ENCODE measurements around the gene QSOX2.

The QSOX2 gene

GRCh38 chr9:136185066-136185465 lies 60.5 kb downstream of the QSOX2 start:
- TF ChIP-seq GATA1 (IDR thresholded peaks at IDR 0.05; ENCODE audit: low read depth, low read length) (no peak), POLR2A (IDR thresholded peaks at IDR 0.05; ENCODE audit: low read length) (no peak)
- no peak for DNase-seq

- no peak for TF ChIP-seq GATA1 (IDR thresholded peaks at IDR 0.05; ENCODE audit: low read depth, low read length)
- TF ChIP-seq POLR2A (IDR thresholded peaks at IDR 0.05; ENCODE audit: low read length): no peak
- no peak for DNase-seq
Measured at GRCh38 chr9:136182850-136183422, 62.7 kb downstream of the QSOX2 start.

- DNase-seq: no peak
- TF ChIP-seq POLR2A (IDR thresholded peaks at IDR 0.05; ENCODE audit: low read length): no peak
- TF ChIP-seq GATA1 (IDR thresholded peaks at IDR 0.05; ENCODE audit: low read depth, low read length): no peak
Measured at GRCh38 chr9:136182420-136182787, 63.2 kb downstream of the QSOX2 start.

- TF ChIP-seq POLR2A (IDR thresholded peaks at IDR 0.05; ENCODE audit: low read length): no peak
- TF ChIP-seq GATA1 (IDR thresholded peaks at IDR 0.05; ENCODE audit: low read depth, low read length): no peak
- DNase-seq: no peak
Measured at GRCh38 chr9:136181784-136182419, 63.7 kb downstream of the QSOX2 start.

GRCh38 chr9:136180586-136180985 lies 65.0 kb downstream of the QSOX2 start:
- no peak for TF ChIP-seq POLR2A (IDR thresholded peaks at IDR 0.05; ENCODE audit: low read length)
- no peak for TF ChIP-seq GATA1 (IDR thresholded peaks at IDR 0.05; ENCODE audit: low read depth, low read length)
- DNase-seq: no peak

GRCh38 chr9:136179761-136180160 lies 65.9 kb downstream of the QSOX2 start:
- TF ChIP-seq GATA1 (IDR thresholded peaks at IDR 0.05; ENCODE audit: low read depth, low read length): no peak
- no peak for TF ChIP-seq POLR2A (IDR thresholded peaks at IDR 0.05; ENCODE audit: low read length)
- DNase-seq: no peak

GRCh38 chr9:136179101-136179616 lies 66.5 kb downstream of the QSOX2 start:
- no peak for DNase-seq
- TF ChIP-seq POLR2A (IDR thresholded peaks at IDR 0.05; ENCODE audit: low read length): no peak
- no peak for TF ChIP-seq GATA1 (IDR thresholded peaks at IDR 0.05; ENCODE audit: low read depth, low read length)

GRCh38 chr9:136178773-136179075 lies 66.9 kb downstream of the QSOX2 start:
- TF ChIP-seq POLR2A (IDR thresholded peaks at IDR 0.05; ENCODE audit: low read length): no peak
- TF ChIP-seq GATA1 (IDR thresholded peaks at IDR 0.05; ENCODE audit: low read depth, low read length): no peak
- no peak for DNase-seq

GRCh38 chr9:136178061-136178772 lies 67.4 kb downstream of the QSOX2 start:
- DNase-seq: no peak
- TF ChIP-seq GATA1 (IDR thresholded peaks at IDR 0.05; ENCODE audit: low read depth, low read length) (no peak), POLR2A (IDR thresholded peaks at IDR 0.05; ENCODE audit: low read length) (no peak)

GRCh38 chr9:136177224-136177623 lies 68.4 kb downstream of the QSOX2 start:
- TF ChIP-seq POLR2A (IDR thresholded peaks at IDR 0.05; ENCODE audit: low read length) (no peak), GATA1 (IDR thresholded peaks at IDR 0.05; ENCODE audit: low read depth, low read length) (no peak)

GRCh38 chr9:136175616-136176197 lies 69.9 kb downstream of the QSOX2 start:
- TF ChIP-seq POLR2A (IDR thresholded peaks at IDR 0.05; ENCODE audit: low read length) (no peak), GATA1 (IDR thresholded peaks at IDR 0.05; ENCODE audit: low read depth, low read length) (no peak)

More at GRCh38 chr9:136177224-136177623, 68.4 kb downstream of the QSOX2 start:
- no peak for DNase-seq

GRCh38 chr9:136174779-136175615 lies 70.6 kb downstream of the QSOX2 start:
- no peak for DNase-seq

More at GRCh38 chr9:136175616-136176197, 69.9 kb downstream of the QSOX2 start:
- no peak for DNase-seq

GRCh38 chr9:136173648-136174290 lies 71.8 kb downstream of the QSOX2 start:
- no peak for DNase-seq
- TF ChIP-seq GATA1 (IDR thresholded peaks at IDR 0.05; ENCODE audit: low read depth, low read length) (no peak), POLR2A (IDR thresholded peaks at IDR 0.05; ENCODE audit: low read length) (no peak)

More at GRCh38 chr9:136174779-136175615, 70.6 kb downstream of the QSOX2 start:
- TF ChIP-seq POLR2A (IDR thresholded peaks at IDR 0.05; ENCODE audit: low read length): no peak
- TF ChIP-seq GATA1 (IDR thresholded peaks at IDR 0.05; ENCODE audit: low read depth, low read length): no peak
